CD14-positive monocyte (primary cell): ENCODE results near the gene GRIK2. TPM values are rescaled to one million over a fixed set of nuclear protein-coding genes. Genes with fewer than 3 reads are reported as not detected.

ENCODE experiments used
- DNase-seq, 3 donors: peaks; one replicate each; pipeline ENCODE4 v3.0.0-alpha.2; 2011 to 2022
- H2AFZ ChIP-seq: 2 replicates; pipeline ENCODE4 v1.6.0; 2012; ENCODE audit warnings: mild to moderate bottlenecking, low read depth, low read length, inconsistent platforms; ENCODE audit not compliant: insufficient read depth, poor library complexity, severe bottlenecking
- H3K27ac ChIP-seq, 2 donors: 1 replicate in 1 of 2; 2 replicates in 1 of 2; pipeline ENCODE4 v1.5.1; 2012 to 2013; ENCODE audit warnings: low read length in 2 of 2, control low read depth in 1 of 2, inconsistent platforms in 1 of 2, low read depth in 1 of 2, mild to moderate bottlenecking in 1 of 2
- H3K27me3 ChIP-seq, 2 donors: one replicate each; pipeline versions ENCODE4 v1.6.0 to v1.6.1; 2011 to 2013; ENCODE audit warnings: low read length in 2 of 2; ENCODE audit not compliant: control insufficient read depth in 2 of 2, insufficient read depth in 2 of 2
- H3K36me3 ChIP-seq, 2 donors: replicated peaks in 1 of 2; 1 replicate in 1 of 2; 2 replicates in 1 of 2; pipeline versions ENCODE4 v1.5.1 to v1.6.1; 2012 to 2013; ENCODE audit warnings: low read length in 2 of 2, control low read depth in 1 of 2, inconsistent platforms in 1 of 2, mild to moderate bottlenecking in 1 of 2; ENCODE audit not compliant: insufficient read depth in 2 of 2, control insufficient read depth in 1 of 2
- H3K4me1 ChIP-seq, 2 donors: 1 replicate in 1 of 2; 2 replicates in 1 of 2; pipeline versions ENCODE4 v1.5.1 to v1.6.1; 2012 to 2013; ENCODE audit warnings: low read length in 2 of 2, control low read depth in 1 of 2, inconsistent platforms in 1 of 2, mild to moderate bottlenecking in 1 of 2, moderate library complexity in 1 of 2; ENCODE audit not compliant: insufficient read depth in 2 of 2, control insufficient read depth in 1 of 2
- H3K4me2 ChIP-seq: replicated peaks from 2 replicates; pipeline ENCODE3; 2012; ENCODE audit warnings: low read length, moderate library complexity, mild to moderate bottlenecking; ENCODE audit not compliant: poor library complexity, severe bottlenecking; ENCODE audit errors: extremely low read depth
- H3K4me3 ChIP-seq, 3 experiments: fragments of 200-600 bp in 1 of 3; sonication (generic) in 1 of 3; replicated peaks in 1 of 3; 1 replicate in 2 of 3; 2 replicates in 1 of 3; pipeline ENCODE4 v1.5.1; 2011 to 2013; ENCODE audit warnings: low read length in 3 of 3, mild to moderate bottlenecking in 3 of 3, control low read depth in 2 of 3, low read depth in 2 of 3, inconsistent platforms in 1 of 3, moderate library complexity in 1 of 3
- H3K79me2 ChIP-seq: 2 replicates; pipeline ENCODE4 v1.6.0; 2012; ENCODE audit warnings: mild to moderate bottlenecking, control low read depth, inconsistent platforms, low read length, moderate library complexity; ENCODE audit not compliant: insufficient read depth
- H3K9ac ChIP-seq: 2 replicates; pipeline ENCODE4 v1.6.0; 2017; ENCODE audit warnings: low read length, mild to moderate bottlenecking; ENCODE audit not compliant: insufficient read depth, poor library complexity, severe bottlenecking
- H3K9me3 ChIP-seq, 2 donors: replicated peaks in 1 of 2; 1 replicate in 1 of 2; 2 replicates in 1 of 2; pipeline versions ENCODE4 v1.5.1 to v1.6.1; 2012 to 2013; ENCODE audit warnings: low read length in 2 of 2, control low read depth in 1 of 2; ENCODE audit not compliant: control insufficient read depth in 1 of 2, insufficient read depth in 1 of 2
- H4K20me1 ChIP-seq: 2 replicates; pipeline ENCODE4 v1.6.0; 2012; ENCODE audit warnings: mild to moderate bottlenecking, low read length, control low read depth, moderate library complexity; ENCODE audit not compliant: insufficient read depth
- H3K27ac Mint-ChIP-seq, 7 donors: one replicate each; pipeline ENCODE4 v1.8.0; 2020; ENCODE audit warnings: mild to moderate bottlenecking in 7 of 7, mixed read lengths in 7 of 7, moderate library complexity in 6 of 7, inconsistent platforms in 2 of 7
- H3K27me3 Mint-ChIP-seq, 3 donors: one replicate each; pipeline ENCODE4 v1.8.0; 2021 to 2022; ENCODE audit warnings: low read depth in 3 of 3, mild to moderate bottlenecking in 3 of 3, mixed read lengths in 3 of 3, moderate library complexity in 3 of 3, inconsistent platforms in 1 of 3
- H3K36me3 Mint-ChIP-seq, 2 donors: one replicate each; pipeline ENCODE4 v1.8.0; 2020; ENCODE audit warnings: mixed read lengths in 2 of 2, inconsistent platforms in 1 of 2, mild to moderate bottlenecking in 1 of 2
- H3K4me1 Mint-ChIP-seq: one replicate; pipeline ENCODE4 v1.8.0; 2020; ENCODE audit warnings: mild to moderate bottlenecking, mixed read lengths
- H3K4me3 Mint-ChIP-seq, 2 donors: one replicate each; pipeline ENCODE4 v1.8.0; 2020; ENCODE audit warnings: mild to moderate bottlenecking in 2 of 2, mixed read lengths in 2 of 2, moderate library complexity in 1 of 2
- H3K9me3 Mint-ChIP-seq, 7 donors: one replicate each; pipeline ENCODE4 v1.8.0; 2020 to 2022; ENCODE audit warnings: mixed read lengths in 7 of 7, mild to moderate bottlenecking in 6 of 7, moderate library complexity in 6 of 7, inconsistent platforms in 2 of 7
- WGBS: methylation state at CpG from one replicate; pipeline ENCODE4 v1.1.5; 2013; ENCODE audit warnings: missing lambda C conversion rate; ENCODE audit not compliant: insufficient coverage; 5-methylcytosine and 5-hydroxymethylcytosine counted together
- intact Hi-C, 2 donors: fragments of 100-400 bp; cut with micrococcal nuclease; formaldehyde crosslinking; loops; one replicate each; pipeline versions ENCODE4 v1.15.0 to v1.15.1; 2023
- polyA plus RNA-seq, 3 donors: library from polyadenylated mRNA; depleted of rRNA in 1 of 3; unstranded in 2 of 3; stranded (reverse) in 1 of 3; fragments of 300-500 nt in 2 of 3; fragments of >200 nt in 1 of 3; fragmentation: Illumina TruSeq in 2 of 3; gene quantifications; 1 replicate in 2 of 3; 2 replicates in 1 of 3; pipeline ENCODE4 v1.2.3, GENCODE V29; 2012 to 2021
- TF ChIP-seq, protein P1 (sequence below): fragments of 200-600 bp; IDR thresholded peaks from one replicate; pipeline ENCODE4 v1.8.0; 2022; ENCODE audit warnings: antibody characterized with exemption, mild to moderate bottlenecking

The GRIK2 gene
- polyA plus RNA-seq, 3 donors: not detected

DNA sequence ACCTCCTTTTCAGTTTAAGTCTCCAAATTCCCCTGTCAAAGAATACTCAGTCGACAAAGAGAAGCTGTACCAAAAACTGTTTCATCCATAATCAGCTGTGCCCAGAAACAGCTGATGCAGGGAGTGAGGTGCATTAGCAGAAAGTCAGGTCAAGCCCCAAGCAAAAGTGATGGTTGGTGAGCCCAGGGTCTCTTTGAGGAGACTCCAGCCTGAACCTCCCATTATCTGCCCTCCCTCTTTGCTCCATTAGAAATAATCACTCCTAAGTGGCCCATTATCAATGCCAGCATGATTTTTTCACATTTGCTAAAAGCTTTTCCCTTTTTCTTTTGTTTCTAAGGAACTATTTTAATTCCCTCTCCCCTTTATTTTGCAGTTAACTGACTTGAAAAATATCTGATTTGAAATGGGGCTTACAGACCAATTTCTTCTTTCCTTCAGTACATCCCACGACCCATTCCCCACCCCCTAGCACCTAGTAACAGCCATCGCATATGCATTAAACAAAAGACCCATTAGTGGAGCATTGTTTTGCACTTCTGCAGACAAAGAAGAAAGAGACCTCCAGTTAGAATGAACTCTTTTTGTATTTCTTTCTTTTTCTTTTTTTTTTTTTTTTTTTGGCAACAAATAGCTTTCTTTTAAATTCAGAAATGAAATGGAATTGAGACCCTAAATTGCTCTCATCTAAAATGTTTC, 257.0 kb downstream of the GRIK2 start:
- Histone ChIP-seq H3K27ac (no peak overlapping the region), H3K4me2 (no peak overlapping the region), H2AFZ (no peak overlapping the region), H3K27me3 (no peaks in the 10 kb centered on the region), H3K4me3 (no peak overlapping the region), H3K79me2 (no peaks in the 10 kb centered on the region), H3K9me3 (no peaks in the 10 kb centered on the region), H3K4me1 (no peaks in the 10 kb centered on the region), H3K36me3 (no peaks in the 10 kb centered on the region), H3K9ac (no peak overlapping the region), H4K20me1 (no peaks in the 10 kb centered on the region)
- Mint-ChIP-seq H3K9me3 (peaks cover 0 to 7% (median 4%) of the 10 kb centered on the region in 7 donors), H3K27ac (no peak overlapping the region), H3K4me3 (no peak overlapping the region), H3K4me1 (no peaks in the 10 kb centered on the region), H3K36me3 (no peaks in the 10 kb centered on the region), H3K27me3 (peaks cover 0 to 1% (median 0%) of the 10 kb centered on the region in 3 donors)
- TF ChIP-seq, protein P1, sequence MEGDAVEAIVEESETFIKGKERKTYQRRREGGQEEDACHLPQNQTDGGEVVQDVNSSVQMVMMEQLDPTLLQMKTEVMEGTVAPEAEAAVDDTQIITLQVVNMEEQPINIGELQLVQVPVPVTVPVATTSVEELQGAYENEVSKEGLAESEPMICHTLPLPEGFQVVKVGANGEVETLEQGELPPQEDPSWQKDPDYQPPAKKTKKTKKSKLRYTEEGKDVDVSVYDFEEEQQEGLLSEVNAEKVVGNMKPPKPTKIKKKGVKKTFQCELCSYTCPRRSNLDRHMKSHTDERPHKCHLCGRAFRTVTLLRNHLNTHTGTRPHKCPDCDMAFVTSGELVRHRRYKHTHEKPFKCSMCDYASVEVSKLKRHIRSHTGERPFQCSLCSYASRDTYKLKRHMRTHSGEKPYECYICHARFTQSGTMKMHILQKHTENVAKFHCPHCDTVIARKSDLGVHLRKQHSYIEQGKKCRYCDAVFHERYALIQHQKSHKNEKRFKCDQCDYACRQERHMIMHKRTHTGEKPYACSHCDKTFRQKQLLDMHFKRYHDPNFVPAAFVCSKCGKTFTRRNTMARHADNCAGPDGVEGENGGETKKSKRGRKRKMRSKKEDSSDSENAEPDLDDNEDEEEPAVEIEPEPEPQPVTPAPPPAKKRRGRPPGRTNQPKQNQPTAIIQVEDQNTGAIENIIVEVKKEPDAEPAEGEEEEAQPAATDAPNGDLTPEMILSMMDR: no peak
- WGBS: no CpG with 5 or more reads among the region's 3 CpGs
- no peak for DNase-seq
- intact Hi-C loops: no loop called here

DNA sequence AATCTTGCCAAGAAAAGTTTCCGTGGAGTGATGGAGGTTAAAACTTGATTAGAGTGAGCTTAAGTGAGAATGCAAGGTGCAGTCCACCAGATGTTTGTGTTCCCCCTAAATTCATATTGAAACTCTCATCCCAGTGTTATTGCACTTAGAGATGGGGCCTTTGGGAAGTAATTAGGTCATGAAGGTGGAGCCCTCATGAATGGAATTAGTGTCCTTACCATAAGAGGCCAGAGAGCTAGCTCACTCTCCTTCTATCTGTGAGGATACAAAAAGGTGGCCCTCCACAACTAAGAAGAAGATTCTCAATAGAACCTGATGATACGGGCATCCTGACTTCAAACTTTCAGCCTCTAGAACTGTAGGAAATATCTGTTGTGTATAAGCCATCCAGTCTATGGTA, 258.6 kb downstream of the GRIK2 start:
- TF ChIP-seq, protein P1: no peak
- peaks cover 0 to 7% (median 4%) of the 10 kb centered on the region in 7 donors for H3K9me3 Mint-ChIP-seq
- Histone ChIP-seq H2AFZ (no peak overlapping the region), H3K79me2 (no peaks in the 10 kb centered on the region), H3K27me3 (no peaks in the 10 kb centered on the region), H3K36me3 (no peaks in the 10 kb centered on the region), H3K9me3 (no peaks in the 10 kb centered on the region), H3K4me3 (no peak overlapping the region), H3K4me1 (no peaks in the 10 kb centered on the region), H3K27ac (no peak overlapping the region), H3K4me2 (no peak overlapping the region), H3K9ac (no peak overlapping the region), H4K20me1 (no peaks in the 10 kb centered on the region)
- DNase-seq: no peak
- no peak overlapping the region for H3K27ac Mint-ChIP-seq
- intact Hi-C loops: no loop called here
- no CpG with 5 or more reads among the region's 2 CpGs for WGBS
- H3K4me3 Mint-ChIP-seq: no peak overlapping the region
- H3K36me3 Mint-ChIP-seq: no peaks in the 10 kb centered on the region
- H3K27me3 Mint-ChIP-seq: peaks cover 0 to 3% (median 1%) of the 10 kb centered on the region in 3 donors
- no peaks in the 10 kb centered on the region for H3K4me1 Mint-ChIP-seq
